ENCODE data around the gene PLEKHH2. TPM values are rescaled to one million over a fixed set of nuclear protein-coding genes. Genes with fewer than 3 reads are reported as not detected.

PLEKHH2 gene
- total and polyA plus RNA-seq, 2 experiments from 2014 or later, result 5.4 to 6.7 TPM

DNA sequence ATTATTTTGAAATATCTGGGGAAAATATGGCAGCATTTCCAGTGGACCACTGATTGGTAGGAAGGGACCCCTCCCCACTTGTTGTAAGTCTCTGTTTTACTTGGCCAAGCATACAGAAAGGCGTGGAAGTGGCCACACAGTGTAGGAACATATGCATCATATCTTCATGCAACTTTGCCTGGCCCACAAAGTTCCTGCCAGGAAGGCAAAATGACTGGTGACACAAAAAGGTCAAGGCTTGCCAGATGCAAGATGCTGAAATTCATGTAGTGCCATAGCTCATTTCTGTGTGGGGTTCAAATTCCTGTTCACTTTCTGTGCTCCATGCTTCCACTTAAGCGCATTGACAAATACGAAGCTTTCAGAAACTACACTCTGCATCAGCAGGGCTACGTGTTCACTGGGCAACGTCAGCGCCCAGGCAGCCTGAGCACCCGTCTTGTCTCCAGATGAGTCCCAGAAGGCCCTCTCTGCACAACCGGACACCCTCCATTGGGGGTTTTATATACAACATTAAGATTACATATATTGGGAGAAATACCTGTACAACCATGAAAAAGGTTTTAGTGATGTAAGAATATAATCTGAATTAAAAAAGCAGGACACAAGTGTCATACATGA, 140.4 kb downstream of the PLEKHH2 start (continued):
- TF ChIP-seq ZNF462 (CRISPR knock-in tag; IDR thresholded peaks at IDR 0.05) (no peak), ZNF331 (CRISPR knock-in tag; IDR thresholded peaks at IDR 0.05; ENCODE audit: low read depth) (no peak)

DNA sequence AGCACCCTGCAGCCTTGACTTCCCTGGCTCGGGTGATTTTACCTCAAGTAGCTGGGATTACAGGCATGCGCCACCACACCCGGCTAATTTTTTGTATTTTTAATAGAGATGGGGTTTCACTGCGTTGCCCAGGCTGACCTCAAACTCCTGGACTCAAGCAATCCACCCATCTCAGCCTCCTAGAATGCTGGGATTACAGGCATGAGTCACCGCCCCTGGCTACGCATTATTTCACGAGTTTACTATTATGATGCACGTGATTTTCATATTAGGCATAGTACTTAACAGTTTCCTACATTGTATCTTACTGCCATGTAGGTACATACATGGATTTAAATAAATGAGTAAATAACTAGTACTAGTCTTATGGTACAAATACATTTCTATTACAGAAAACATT, 141.2 kb downstream of the PLEKHH2 start:
- no peaks in the 10 kb centered on the region for H3K36me3 ChIP-seq (ENCODE audit: insufficient read depth)
- H3K4me1 ChIP-seq (ENCODE audit: insufficient read depth), result peaks cover 4% of the 10 kb centered on the region
- H3K27me3 ChIP-seq (ENCODE audit: insufficient read depth), result no peaks in the 10 kb centered on the region
- ATAC-seq (no peak), DNase-seq (ENCODE audit: low spot score) (no peak)
- Mint-ChIP-seq H3K4me1 (peaks cover 7% of the 10 kb centered on the region; the same call in 2 of the 3 replicates), H3K9me3 (no peaks in the 10 kb centered on the region), H3K36me3 (ENCODE audit: low read depth) (no peaks in the 10 kb centered on the region), H3K27ac (no peak overlapping the region), H3K27me3 (ENCODE audit: insufficient read depth, low read depth, poor library complexity) (peaks cover 3% of the 10 kb centered on the region), H3K4me3 (no peak overlapping the region)
- H3K27ac ChIP-seq (ENCODE audit: low read depth), result no peak overlapping the region
- no peaks in the 10 kb centered on the region for H3F3A ChIP-seq (replicated peaks; ENCODE audit: low read depth)
- no peak overlapping the region for H3K4me2 ChIP-seq
- no peaks in the 10 kb centered on the region for H4K20me1 ChIP-seq (replicated peaks; ENCODE audit: insufficient read depth)
- no peaks in the 10 kb centered on the region for H3K79me2 ChIP-seq (replicated peaks; ENCODE audit: insufficient read depth)
- H2AFZ ChIP-seq, result no peak overlapping the region
- H3K4me3 ChIP-seq, result no peak overlapping the region
- no peak for TF ChIP-seq POLR2AphosphoS5 (IDR thresholded peaks at IDR 0.05; ENCODE audit: low read depth)
- H3K9me2 ChIP-seq (ENCODE audit: insufficient read depth), result no peaks in the 10 kb centered on the region

DNA sequence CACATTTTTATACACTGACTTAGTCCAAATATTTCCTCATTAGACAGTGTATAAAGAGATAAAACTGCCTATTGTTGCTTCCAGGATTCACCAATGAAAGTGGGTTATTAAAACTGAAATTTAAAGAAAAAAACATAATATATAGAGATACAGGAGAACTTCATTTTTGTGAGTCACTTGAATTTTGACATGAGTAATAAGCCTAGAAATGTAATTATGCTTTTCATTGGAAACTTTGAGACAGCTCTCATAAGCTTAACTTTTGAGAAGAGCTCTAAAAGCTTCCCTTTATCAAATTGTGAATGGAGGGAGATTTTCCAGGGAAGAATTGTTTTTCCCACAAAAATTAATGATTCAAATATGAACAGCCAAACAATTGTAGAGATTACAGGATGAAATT, 150.8 kb downstream of the PLEKHH2 start:
- Mint-ChIP-seq H3K9me3 (no peaks in the 10 kb centered on the region), H3K27me3 (ENCODE audit: insufficient read depth, low read depth, poor library complexity) (no peaks in the 10 kb centered on the region), H3K4me1 (no peaks in the 10 kb centered on the region), H3K36me3 (ENCODE audit: low read depth) (no peaks in the 10 kb centered on the region), H3K4me3 (no peak overlapping the region), H3K27ac (no peak overlapping the region)
- Histone ChIP-seq H3K4me3 (no peak overlapping the region), H2AFZ (no peak overlapping the region), H3K27me3 (ENCODE audit: insufficient read depth) (no peaks in the 10 kb centered on the region), H3K79me2 (replicated peaks; ENCODE audit: insufficient read depth) (no peaks in the 10 kb centered on the region), H3K4me2 (no peak overlapping the region), H3F3A (replicated peaks; ENCODE audit: low read depth) (no peaks in the 10 kb centered on the region), H3K27ac (ENCODE audit: low read depth) (no peak overlapping the region), H3K4me1 (ENCODE audit: insufficient read depth) (no peaks in the 10 kb centered on the region), H4K20me1 (replicated peaks; ENCODE audit: insufficient read depth) (no peaks in the 10 kb centered on the region), H3K9me2 (ENCODE audit: insufficient read depth) (no peaks in the 10 kb centered on the region), H3K36me3 (ENCODE audit: insufficient read depth) (no peaks in the 10 kb centered on the region)
- ATAC-seq, result no peak
- no peak for DNase-seq (ENCODE audit: low spot score)
- TF ChIP-seq REST (IDR thresholded peaks at IDR 0.05; ENCODE audit: unreplicated experiment) (no peak), ETS1 (IDR thresholded peaks at IDR 0.05) (no peak), CREB1 (CRISPR knock-in tag; IDR thresholded peaks at IDR 0.05; ENCODE audit: low read depth) (no peak), ZNF114 (CRISPR knock-in tag; IDR thresholded peaks at IDR 0.05) (no peak), NANOG (IDR thresholded peaks at IDR 0.05; ENCODE audit: borderline replicate concordance) (no peak), ZNF331 (CRISPR knock-in tag; IDR thresholded peaks at IDR 0.05; ENCODE audit: low read depth) (no peak), EZH2phosphoT487 (IDR thresholded peaks at IDR 0.05; ENCODE audit: unreplicated experiment) (no peak)
